GM13976 (cell line): ENCODE results near the gene CTNNB1.

Experiments
- DNase-seq: peaks from one replicate; pipeline ENCODE4 v3.0.0; 2012; ENCODE audit warnings: low spot score
- CTCF ChIP-seq: IDR thresholded peaks from 2 replicates; pipeline ENCODE4 v1.5.1; 2012; ENCODE audit warnings: borderline replicate concordance, mild to moderate bottlenecking; ENCODE audit not compliant: insufficient read depth; ENCODE audit errors: extremely low read depth, missing control alignments, control extremely low read depth
- in situ Hi-C: fragments of 300-500 bp; cut with MboI; formaldehyde crosslinking; loops from one replicate; pipeline ENCODE4 v1.12.0; 2022; ENCODE audit warnings: low sequenced_read_pairs, mixed read lengths, inconsistent platforms; ENCODE audit not compliant: unreplicated experiment

CTNNB1 gene

DNA sequence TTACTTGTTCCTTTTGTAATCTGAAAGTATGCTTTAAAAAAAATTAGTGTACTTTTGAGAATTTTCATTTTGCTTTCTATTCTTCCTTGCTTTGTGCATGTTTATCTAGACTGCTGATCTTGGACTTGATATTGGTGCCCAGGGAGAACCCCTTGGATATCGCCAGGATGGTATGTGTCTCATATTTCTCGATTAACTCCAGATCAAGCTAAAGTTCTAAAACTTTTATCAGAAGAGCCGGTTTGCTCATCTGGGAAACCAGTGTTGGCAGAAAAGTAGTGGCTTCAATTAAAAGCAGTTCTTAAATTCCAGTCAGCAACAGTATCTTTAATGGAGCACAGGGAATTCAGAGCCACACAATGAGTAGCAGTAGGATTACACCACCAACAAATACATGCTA, 38.6 kb downstream of the CTNNB1 start:
- DNase-seq, result no peak
- TF ChIP-seq CTCF, result no peak
- in situ Hi-C loops, result no loop called here

GRCh38 chr3:41239587-41239986, 40.3 kb downstream of the CTNNB1 start:
- in situ Hi-C loops, result no loop called here
- no peak for DNase-seq
- no peak for TF ChIP-seq CTCF

GRCh38 chr3:41241161-41241560, 41.9 kb downstream of the CTNNB1 start:
- TF ChIP-seq CTCF, result no peak
- DNase-seq, result no peak
- in situ Hi-C loops, result no loop called here

GRCh38 chr3:41241800-41242571, 42.7 kb downstream of the CTNNB1 start:
- in situ Hi-C loops, result no loop called here
- DNase-seq, result no peak

GRCh38 chr3:41243183-41243582, 43.9 kb downstream of the CTNNB1 start:
- in situ Hi-C loops, result no loop called here
- DNase-seq, result no peak
- no peak for TF ChIP-seq CTCF

More at GRCh38 chr3:41241800-41242571, 42.7 kb downstream of the CTNNB1 start:
- TF ChIP-seq CTCF, result no peak

GRCh38 chr3:41244620-41245336, 45.5 kb downstream of the CTNNB1 start:
- in situ Hi-C loops, result no loop called here
- TF ChIP-seq CTCF, result no peak

More at GRCh38 chr3:41244620-41245336, 45.5 kb downstream of the CTNNB1 start:
- no peak for DNase-seq
